ENCODE data around the gene POLG2.

The POLG2 gene

GRCh38 chr17:64535357-64535756 is 38.5 kb upstream of the POLG2 start:
- no peak for DNase-seq (ENCODE audit: extremely low spot score)
- ChIA-PET CTCF (interaction anchor here (1.1 kb wide), 2 partner anchors 10 to 115 kb away, joined by 3 to 4 read pairs; no protein-coding TSS in a partner anchor), POLR2A (no interaction called here)
- TF ChIP-seq, protein P1, sequence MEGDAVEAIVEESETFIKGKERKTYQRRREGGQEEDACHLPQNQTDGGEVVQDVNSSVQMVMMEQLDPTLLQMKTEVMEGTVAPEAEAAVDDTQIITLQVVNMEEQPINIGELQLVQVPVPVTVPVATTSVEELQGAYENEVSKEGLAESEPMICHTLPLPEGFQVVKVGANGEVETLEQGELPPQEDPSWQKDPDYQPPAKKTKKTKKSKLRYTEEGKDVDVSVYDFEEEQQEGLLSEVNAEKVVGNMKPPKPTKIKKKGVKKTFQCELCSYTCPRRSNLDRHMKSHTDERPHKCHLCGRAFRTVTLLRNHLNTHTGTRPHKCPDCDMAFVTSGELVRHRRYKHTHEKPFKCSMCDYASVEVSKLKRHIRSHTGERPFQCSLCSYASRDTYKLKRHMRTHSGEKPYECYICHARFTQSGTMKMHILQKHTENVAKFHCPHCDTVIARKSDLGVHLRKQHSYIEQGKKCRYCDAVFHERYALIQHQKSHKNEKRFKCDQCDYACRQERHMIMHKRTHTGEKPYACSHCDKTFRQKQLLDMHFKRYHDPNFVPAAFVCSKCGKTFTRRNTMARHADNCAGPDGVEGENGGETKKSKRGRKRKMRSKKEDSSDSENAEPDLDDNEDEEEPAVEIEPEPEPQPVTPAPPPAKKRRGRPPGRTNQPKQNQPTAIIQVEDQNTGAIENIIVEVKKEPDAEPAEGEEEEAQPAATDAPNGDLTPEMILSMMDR (IDR thresholded peaks at IDR 0.05; ENCODE audit: control extremely low read depth, extremely low read depth, low read depth, missing control alignments), result no peak

DNA sequence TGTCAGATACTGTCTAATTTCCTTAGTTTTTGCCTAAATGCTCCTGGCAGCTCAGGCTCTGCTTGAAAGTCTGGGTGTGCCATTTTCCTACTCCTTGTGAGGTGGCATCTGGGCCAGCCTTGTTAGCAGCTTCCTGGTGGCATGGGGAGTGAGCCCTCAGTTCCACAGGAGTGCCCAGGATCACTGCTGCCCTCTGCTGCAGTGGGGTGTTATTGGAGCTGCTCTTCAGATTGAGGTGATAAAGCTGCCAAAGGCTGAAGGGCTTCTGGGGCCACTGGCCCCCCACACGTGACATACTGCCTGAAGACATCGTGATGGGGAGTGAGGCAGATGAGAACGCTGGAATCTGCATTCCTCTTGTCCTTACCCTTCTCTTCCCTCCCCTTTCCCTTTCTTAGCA is 37.3 kb upstream of the POLG2 start:
- CTCF ChIA-PET, result interaction anchor here (0.7 to 2.2 kb wide), 5 partner anchors 11 to 153 kb away, joined by 3 to 8 read pairs (median 3); no protein-coding TSS in a partner anchor
- no peak for DNase-seq (ENCODE audit: extremely low spot score)
- POLR2A ChIA-PET, result no interaction called here
- TF ChIP-seq, protein P1 (IDR thresholded peaks at IDR 0.05; ENCODE audit: control extremely low read depth, extremely low read depth, low read depth, missing control alignments), result no peak

DNA sequence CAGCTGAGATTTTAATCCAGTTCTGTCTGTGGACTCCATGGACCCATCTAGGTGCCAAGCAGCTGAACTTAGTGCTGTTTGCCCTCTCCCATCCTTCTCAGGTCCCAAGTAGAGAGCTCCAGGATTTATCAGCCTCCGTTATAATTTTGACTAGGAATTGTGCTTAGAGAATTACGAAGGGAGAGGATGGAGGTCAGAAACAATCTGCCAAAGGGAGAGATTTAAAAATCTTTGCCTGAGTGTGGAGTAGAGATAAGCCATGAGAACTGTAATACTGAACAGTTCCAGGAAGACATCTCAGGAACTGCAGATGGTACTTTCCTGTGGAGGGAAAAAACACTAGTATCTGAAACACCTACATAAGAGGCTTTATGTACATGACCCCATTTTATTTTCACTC is 36.9 kb upstream of the POLG2 start:
- DNase-seq (ENCODE audit: extremely low spot score), result no peak
- TF ChIP-seq, protein P1 (IDR thresholded peaks at IDR 0.05; ENCODE audit: control extremely low read depth, extremely low read depth, low read depth, missing control alignments), result no peak
- ChIA-PET POLR2A (no interaction called here), CTCF (interaction anchor here (0.7 to 2.2 kb wide), 8 partner anchors 11 to 152 kb away, joined by 3 to 8 read pairs (median 3); no protein-coding TSS in a partner anchor)

DNA sequence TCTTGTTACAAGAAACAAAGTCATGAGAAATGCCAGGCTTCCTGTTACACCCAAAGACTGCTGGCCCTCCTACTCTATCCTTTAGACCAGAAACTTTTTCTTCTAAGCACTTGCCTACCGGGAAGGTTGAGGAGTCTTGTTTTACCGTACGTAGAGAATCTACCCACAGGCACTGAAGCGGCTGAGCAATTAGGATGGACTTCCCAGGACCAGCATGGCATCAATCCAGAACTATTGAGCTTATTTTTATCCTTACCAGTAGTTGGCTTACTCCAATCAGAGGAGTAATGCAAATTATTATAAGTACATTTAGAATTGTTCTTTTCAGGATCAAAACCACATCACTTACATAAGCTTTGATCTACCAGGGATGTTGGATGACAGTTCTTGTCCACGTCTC is 35.6 kb upstream of the POLG2 start:
- DNase-seq (ENCODE audit: extremely low spot score), result no peak
- ChIA-PET CTCF (interaction anchor here (1.0 to 2.8 kb wide), 7 partner anchors 9 to 117 kb away, joined by 3 to 8 read pairs (median 4); no protein-coding TSS in a partner anchor), POLR2A (no interaction called here)
- TF ChIP-seq, protein P1 (IDR thresholded peaks at IDR 0.05; ENCODE audit: control extremely low read depth, extremely low read depth, low read depth, missing control alignments), result no peak

GRCh38 chr17:64531955-64532371 is 35.1 kb upstream of the POLG2 start:
- TF ChIP-seq, protein P1 (IDR thresholded peaks at IDR 0.05; ENCODE audit: control extremely low read depth, extremely low read depth, low read depth, missing control alignments), result no peak
- POLR2A ChIA-PET, result no interaction called here
- DNase-seq (ENCODE audit: extremely low spot score), result no peak
- CTCF ChIA-PET, result interaction anchor here (1.0 to 2.8 kb wide), 4 partner anchors 9 to 24 kb away, joined by 3 to 8 read pairs (median 7); no protein-coding TSS in a partner anchor

DNA sequence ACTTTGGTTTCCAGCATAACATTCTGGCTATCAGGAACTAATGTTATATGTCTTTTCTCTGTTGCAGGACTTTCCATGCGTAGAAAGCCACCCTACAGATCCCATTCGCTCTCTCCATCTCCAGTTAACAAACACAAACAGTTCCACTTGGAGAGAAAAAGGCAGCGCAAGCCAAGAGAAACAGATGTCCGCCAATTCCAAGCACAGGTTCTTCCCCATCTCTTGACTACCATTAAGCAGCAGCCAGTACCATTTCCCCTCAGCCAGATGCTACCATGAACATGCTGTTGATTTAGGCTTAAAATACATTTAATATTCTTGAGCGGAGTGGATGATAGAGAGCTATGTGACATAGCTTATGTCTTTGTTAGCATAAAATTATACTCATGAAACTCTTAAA is 32.4 kb upstream of the POLG2 start:
- DNase-seq (ENCODE audit: extremely low spot score), result no peak
- TF ChIP-seq, protein P1 (IDR thresholded peaks at IDR 0.05; ENCODE audit: control extremely low read depth, extremely low read depth, low read depth, missing control alignments), result no peak
- CTCF ChIA-PET, result no interaction called here
- POLR2A ChIA-PET, result no interaction called here

All from GM10248 (cell line).